ENCODE data around the gene VAMP7.

VAMP7 gene

GRCh38 chrX:155954793-155955192 is 73.6 kb downstream of the VAMP7 start:
- TF ChIP-seq CTCF (IDR thresholded peaks at IDR 0.05; ENCODE audit: borderline replicate concordance, insufficient read depth, low read depth, low read length): no peak
- no peak overlapping the region for H3K4me3 ChIP-seq (ENCODE audit: low read depth, low read length)

GRCh38 chrX:155956099-155956498 is 75.0 kb downstream of the VAMP7 start:
- no peak overlapping the region for H3K4me3 ChIP-seq (ENCODE audit: low read depth, low read length)
- no peak for TF ChIP-seq CTCF (IDR thresholded peaks at IDR 0.05; ENCODE audit: borderline replicate concordance, insufficient read depth, low read depth, low read length)

- no peak overlapping the region for H3K4me3 ChIP-seq (ENCODE audit: low read depth, low read length)
- no peak for TF ChIP-seq CTCF (IDR thresholded peaks at IDR 0.05; ENCODE audit: borderline replicate concordance, insufficient read depth, low read depth, low read length)
Measured at GRCh38 chrX:155956649-155957048, 75.5 kb downstream of the VAMP7 start.

GRCh38 chrX:155957843-155958242 is 76.7 kb downstream of the VAMP7 start:
- no peak overlapping the region for H3K4me3 ChIP-seq (ENCODE audit: low read depth, low read length)
- no peak for TF ChIP-seq CTCF (IDR thresholded peaks at IDR 0.05; ENCODE audit: borderline replicate concordance, insufficient read depth, low read depth, low read length)

GRCh38 chrX:155959018-155959587 is 78.0 kb downstream of the VAMP7 start:
- TF ChIP-seq CTCF (IDR thresholded peaks at IDR 0.05; ENCODE audit: borderline replicate concordance, insufficient read depth, low read depth, low read length): no peak
- no peak overlapping the region for H3K4me3 ChIP-seq (ENCODE audit: low read depth, low read length)

GRCh38 chrX:155962906-155963305 is 81.8 kb downstream of the VAMP7 start:
- no peak for TF ChIP-seq CTCF (IDR thresholded peaks at IDR 0.05; ENCODE audit: borderline replicate concordance, insufficient read depth, low read depth, low read length)
- H3K4me3 ChIP-seq (ENCODE audit: low read depth, low read length): no peak overlapping the region

GRCh38 chrX:155966876-155967275 is 85.7 kb downstream of the VAMP7 start:
- H3K4me3 ChIP-seq (ENCODE audit: low read depth, low read length): no peak overlapping the region
- TF ChIP-seq CTCF (IDR thresholded peaks at IDR 0.05; ENCODE audit: borderline replicate concordance, insufficient read depth, low read depth, low read length): peak; percentile 58
